NCI-H2107 (cell line): ENCODE data around the gene ATP13A2.
"Not testable (repeated sequence)": the region's sequence is repeated elsewhere in the genome, so short reads cannot be mapped to it uniquely, and the experiment has no call there.

Source experiments
- DNase-seq: peaks from one replicate; lab custom pipeline; 2025; lab: John Stamatoyannopoulos, UW

ATP13A2 gene

GRCh38 chr1:16979475-16980327 is 32.0 kb downstream of the ATP13A2 start:
- no peak for DNase-seq

- DNase-seq: no peak
These were observed 32.9 kb downstream of the ATP13A2 start for GRCh38 chr1:16978567-16979474.

GRCh38 chr1:16978139-16978538 is 33.6 kb downstream of the ATP13A2 start:
- no peak for DNase-seq

DNA sequence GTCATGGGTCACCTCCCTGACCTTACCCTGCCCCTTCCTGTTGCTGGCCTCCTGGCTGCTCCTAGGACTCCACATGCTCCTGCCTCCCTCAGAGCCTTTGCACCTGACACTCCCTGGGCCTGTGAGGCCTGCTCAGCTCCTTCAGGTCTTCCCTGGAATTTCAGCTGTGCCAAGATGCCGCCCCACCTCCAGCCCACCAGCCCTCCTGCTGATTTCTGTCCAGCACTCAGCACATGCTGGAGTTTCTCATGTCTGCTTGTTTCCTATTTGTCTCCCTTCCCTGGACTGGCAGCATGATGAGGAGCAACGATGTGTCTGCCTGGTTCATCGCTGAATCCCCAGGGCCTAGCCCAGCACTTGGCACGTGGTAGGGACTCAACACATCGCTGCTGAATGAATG is 34.4 kb downstream of the ATP13A2 start:
- no peak for DNase-seq

DNA sequence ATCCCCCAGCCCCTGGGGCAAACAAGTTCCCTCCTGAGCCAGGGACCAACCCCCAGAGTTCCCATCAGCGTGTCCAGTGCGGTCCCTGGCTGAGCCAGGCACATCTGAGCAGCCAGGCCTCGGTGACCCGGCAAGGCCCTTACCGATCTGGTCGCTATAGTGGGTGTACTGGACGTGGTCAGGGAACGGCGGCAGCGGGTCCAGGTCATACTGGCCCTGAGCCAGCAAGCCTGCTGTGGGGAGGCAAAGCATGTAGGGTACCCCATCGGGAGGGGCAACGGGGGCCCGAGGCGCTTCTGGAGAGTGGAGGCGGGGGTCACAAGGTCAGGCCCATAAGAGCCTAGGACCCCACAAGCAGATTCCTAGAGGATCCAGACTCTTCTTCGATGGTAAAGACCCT is 34.8 kb downstream of the ATP13A2 start:
- DNase-seq: no peak

- DNase-seq: no peak
These were observed 35.9 kb downstream of the ATP13A2 start for GRCh38 chr1:16975838-16976237.

GRCh38 chr1:16975211-16975610 is 36.5 kb downstream of the ATP13A2 start:
- no peak for DNase-seq

- DNase-seq: no peak
These were observed 38.5 kb downstream of the ATP13A2 start for GRCh38 chr1:16973215-16973614.

GRCh38 chr1:16972189-16972895 is 39.4 kb downstream of the ATP13A2 start:
- DNase-seq: no peak

- DNase-seq: peak; percentile 17
These were observed 40.2 kb downstream of the ATP13A2 start for GRCh38 chr1:16971341-16972188.

DNA sequence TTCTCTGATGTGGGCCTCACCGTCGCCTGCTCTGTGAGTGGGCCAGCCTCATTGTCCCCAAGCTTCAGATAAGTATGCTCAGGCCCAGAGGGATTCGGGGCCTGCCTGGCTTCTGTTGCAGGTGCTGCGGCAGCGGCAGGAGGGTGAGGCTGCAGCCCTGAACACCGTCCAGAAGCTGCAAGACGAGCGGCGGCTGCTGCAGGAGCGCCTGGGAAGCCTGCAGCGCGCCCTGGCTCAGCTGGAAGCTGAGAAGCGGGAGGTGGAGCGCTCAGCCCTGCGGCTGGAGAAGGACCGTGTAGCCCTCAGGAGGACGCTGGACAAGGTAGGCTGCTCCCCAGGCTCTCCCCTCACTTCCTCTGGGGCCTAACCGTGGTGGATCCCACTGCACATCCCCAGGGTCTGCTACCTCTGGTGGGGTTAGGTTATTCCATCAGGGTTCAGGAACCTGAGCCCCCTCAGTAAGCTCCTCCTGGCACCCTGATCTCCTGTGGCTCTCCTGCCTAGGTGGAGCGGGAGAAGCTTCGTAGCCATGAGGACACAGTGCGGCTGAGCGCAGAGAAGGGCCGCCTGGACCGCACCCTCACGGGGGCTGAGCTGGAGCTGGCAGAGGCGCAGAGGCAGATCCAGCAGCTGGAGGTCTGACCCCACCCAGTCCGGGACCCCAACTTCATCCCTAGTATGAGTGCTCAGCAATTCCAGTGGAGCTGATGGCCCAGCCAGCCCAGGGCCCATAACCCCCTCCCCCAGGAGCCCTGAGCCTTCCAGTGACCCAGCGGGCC is 41.4 kb downstream of the ATP13A2 start:
- DNase-seq: no peak

GRCh38 chr1:16969651-16970050 is 42.1 kb downstream of the ATP13A2 start:
- DNase-seq: no peak

DNA sequence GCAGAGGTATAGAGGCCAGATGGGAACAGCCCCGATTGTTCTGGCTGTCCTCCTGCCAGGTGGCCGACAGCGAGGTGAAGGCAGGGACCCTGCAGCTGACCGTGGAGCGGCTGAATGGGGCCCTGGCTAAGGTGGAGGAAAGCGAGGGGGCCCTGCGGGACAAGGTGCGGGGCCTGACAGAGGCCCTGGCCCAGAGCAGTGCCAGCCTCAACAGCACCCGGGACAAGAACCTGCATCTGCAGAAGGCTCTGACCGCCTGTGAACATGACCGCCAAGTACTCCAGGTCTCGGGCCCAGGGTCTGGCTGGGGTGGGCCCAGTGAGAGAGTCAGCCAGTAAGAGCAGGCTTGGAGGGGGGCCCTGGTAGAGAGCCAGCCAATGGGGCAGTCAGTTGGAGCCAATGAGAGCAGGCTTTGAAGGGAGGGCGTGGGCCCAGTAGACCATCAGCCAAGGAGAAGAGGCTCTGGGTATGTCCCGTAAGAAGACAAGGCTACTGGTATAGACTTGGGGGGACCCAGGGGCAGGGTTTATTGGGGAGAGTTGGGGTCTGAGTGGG is 42.6 kb downstream of the ATP13A2 start:
- DNase-seq: no peak

DNA sequence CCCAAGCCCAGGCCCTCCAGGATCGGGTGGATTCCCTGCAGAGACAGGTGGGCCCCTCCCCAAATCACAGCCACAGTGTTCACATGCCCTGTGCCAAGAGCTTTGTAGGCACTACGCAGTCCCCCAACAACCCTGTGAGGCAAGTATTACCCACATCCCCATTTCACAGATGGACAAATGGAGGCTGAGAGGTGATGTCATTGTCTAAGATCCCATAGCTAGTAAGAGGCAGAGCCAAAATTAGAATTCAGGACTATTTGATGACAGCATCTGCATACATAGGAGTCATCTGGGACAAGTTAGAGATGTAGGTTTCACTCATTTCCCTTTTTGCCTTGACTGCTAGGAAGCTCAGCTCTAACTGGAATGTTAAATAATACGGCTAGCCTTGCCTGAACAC is 43.4 kb downstream of the ATP13A2 start:
- no peak for DNase-seq

- DNase-seq: no peak
These were observed 43.8 kb downstream of the ATP13A2 start for GRCh38 chr1:16967962-16968361.

GRCh38 chr1:16967095-16967575 is 44.6 kb downstream of the ATP13A2 start:
- DNase-seq: no peak

GRCh38 chr1:16966282-16966681 is 45.4 kb downstream of the ATP13A2 start:
- DNase-seq: no peak

DNA sequence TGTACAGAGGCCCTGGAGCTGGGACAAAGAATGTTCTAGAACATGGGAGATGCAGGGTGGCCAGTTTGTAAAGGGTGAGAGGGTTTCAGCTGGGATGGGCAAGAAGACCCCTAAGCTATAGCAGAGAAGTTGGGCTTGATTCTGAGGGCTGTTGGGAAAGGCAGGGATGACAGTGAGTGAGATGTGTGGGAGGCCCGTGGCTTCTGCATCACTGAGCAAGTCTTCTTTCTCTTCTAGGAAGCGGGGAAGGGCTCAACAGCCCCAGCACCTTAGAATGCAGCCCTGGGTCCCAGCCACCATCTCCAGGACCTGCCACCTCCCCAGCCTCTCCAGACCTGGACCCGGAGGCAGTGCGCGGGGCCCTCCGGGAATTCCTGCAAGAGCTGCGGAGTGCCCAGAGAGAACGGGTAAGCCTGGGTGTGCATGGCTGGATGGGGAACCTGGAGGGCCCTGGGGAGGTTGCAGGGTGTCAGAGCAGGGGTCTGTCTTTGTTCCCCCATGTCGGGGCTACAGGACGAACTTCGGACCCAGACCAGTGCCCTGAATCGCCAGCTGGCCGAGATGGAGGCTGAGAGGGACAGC is 46.2 kb downstream of the ATP13A2 start:
- DNase-seq: no peak

DNA sequence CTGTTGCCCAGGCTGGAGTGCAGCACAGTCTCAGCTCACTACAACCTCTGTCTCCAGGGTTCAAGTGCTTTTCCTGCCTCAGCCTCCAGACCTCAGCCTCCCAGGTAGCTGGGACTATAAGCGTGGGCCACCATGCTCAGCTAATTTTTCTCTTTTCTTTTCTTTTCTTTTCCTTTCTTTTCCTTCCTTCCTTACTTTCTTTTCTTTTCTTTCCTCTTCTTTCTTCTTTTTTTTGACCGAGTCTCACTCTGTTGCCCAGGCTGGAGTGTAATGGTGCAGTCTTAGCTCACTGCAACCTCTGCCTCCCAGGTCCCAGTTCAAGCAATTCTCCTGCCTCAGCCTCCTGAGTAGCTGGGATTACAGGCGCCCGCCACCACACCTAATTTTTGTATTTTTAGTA is 47.6 kb downstream of the ATP13A2 start:
- DNase-seq: not testable (repeated sequence)
